Suprapubic skin (tissue), 4 donors: ENCODE measurements around the gene CAMTA1.

Source experiments
- CTCF ChIP-seq, 2 donors: fragments of 200-600 bp in 1 of 2; fragments of 450-650 bp in 1 of 2; sonication (generic) in 1 of 2; IDR thresholded peaks; one replicate each; pipeline ENCODE4 v1.5.1; 2016 to 2019; ENCODE audit warnings: antibody characterized with exemption in 2 of 2, mild to moderate bottlenecking in 1 of 2, moderate library complexity in 1 of 2
- EP300 ChIP-seq: sonication (generic); formaldehyde crosslinking; IDR thresholded peaks from one replicate; pipeline ENCODE4 v1.6.1; 2017; ENCODE audit warnings: antibody characterized with exemption
- POLR2A ChIP-seq, 2 donors: fragments of 450-650 bp; IDR thresholded peaks; one replicate each; pipeline ENCODE4 v1.6.1; 2017; ENCODE audit warnings: antibody characterized with exemption in 2 of 2, mild to moderate bottlenecking in 2 of 2, moderate library complexity in 2 of 2
- POLR2AphosphoS5 ChIP-seq, 3 donors: sonication (generic); formaldehyde crosslinking; IDR thresholded peaks; one replicate each; pipeline ENCODE4 v1.6.1; 2017; ENCODE audit warnings: antibody characterized with exemption in 3 of 3

GRCh38 chr1:6827630-6828165 is 42.4 kb downstream of the CAMTA1 start:
- no peak for TF ChIP-seq POLR2A (IDR thresholded peaks at IDR 0.05)
- TF ChIP-seq CTCF (IDR thresholded peaks at IDR 0.05) = no peak
- no peak for TF ChIP-seq POLR2AphosphoS5 (IDR thresholded peaks at IDR 0.05)
- TF ChIP-seq EP300 = no peak
